ENCODE data around the gene CPNE1.
A peak's percentile ranks its signal among the peaks of the same experiment; 100 is the strongest.
"Not testable (repeated sequence)": the region's sequence is repeated elsewhere in the genome, so short reads cannot be mapped to it uniquely, and the experiment has no call there.

Gene CPNE1

DNA sequence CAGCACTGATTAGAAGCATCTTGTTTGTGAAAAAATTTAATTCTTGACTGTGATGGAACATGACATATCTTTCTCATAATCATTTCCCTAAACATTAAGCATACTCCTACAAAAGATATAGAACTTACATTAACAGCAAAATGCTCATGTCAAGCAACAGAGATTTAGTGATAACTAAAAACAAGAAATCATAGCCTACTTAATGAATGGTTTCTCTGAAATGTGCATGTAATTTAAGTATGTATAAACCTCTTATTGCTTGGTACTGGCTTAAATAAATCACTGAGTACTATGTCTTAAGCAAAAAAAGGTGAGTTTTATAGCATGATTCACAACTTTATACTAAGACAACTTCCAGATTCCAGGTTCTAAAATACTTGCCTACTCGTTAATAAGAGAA is 43.8 kb upstream of the CPNE1 start:
- H3K27ac ChIP-seq, result no peak overlapping the region

DNA sequence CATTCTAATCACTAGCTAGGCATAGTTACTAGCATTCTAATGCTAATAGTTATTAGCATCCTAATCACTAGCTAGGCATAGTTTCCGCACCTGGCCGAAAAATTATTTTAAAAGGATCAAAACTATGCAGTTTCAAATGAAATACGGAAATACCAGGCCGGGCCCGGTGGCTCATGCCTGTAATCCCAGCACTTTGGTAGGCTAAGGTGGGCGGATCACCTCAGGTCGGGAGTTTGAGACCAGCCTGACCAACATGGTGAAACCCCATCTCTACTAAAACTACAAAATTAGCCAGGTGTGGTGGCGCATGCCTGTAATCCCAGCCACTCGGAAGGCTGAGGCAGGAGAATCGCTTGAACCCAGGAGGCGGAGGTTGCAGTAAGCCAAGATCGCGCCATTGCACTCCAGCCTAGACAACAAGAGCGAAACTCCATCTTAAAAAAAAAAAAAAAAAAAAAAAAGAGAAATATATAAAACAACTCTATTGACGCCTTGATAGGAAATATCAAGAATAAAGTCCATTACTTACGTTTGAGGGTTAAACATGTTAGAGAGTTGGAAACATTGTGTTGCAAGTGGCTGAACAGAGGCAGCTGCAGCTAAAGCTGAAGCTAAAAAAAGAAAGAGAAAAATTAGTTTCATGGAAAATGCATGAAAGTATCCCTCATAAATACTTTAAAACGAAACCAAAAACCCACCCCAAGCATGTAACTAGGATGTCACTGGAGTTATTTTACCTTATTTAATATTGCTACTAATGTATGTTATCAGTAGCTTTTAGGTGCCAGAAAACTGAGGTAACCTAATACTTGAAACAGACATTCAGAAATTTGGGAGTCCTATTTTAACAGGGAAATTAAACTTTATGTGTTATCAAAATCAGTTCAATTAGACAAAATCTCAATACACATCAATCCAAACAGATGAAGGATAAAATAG is 42.2 kb upstream of the CPNE1 start:
- H3K27ac ChIP-seq, result not testable (repeated sequence)

More for the DNA sequence above, 43.8 kb upstream of the CPNE1 start:
- TF ChIP-seq, protein P1, sequence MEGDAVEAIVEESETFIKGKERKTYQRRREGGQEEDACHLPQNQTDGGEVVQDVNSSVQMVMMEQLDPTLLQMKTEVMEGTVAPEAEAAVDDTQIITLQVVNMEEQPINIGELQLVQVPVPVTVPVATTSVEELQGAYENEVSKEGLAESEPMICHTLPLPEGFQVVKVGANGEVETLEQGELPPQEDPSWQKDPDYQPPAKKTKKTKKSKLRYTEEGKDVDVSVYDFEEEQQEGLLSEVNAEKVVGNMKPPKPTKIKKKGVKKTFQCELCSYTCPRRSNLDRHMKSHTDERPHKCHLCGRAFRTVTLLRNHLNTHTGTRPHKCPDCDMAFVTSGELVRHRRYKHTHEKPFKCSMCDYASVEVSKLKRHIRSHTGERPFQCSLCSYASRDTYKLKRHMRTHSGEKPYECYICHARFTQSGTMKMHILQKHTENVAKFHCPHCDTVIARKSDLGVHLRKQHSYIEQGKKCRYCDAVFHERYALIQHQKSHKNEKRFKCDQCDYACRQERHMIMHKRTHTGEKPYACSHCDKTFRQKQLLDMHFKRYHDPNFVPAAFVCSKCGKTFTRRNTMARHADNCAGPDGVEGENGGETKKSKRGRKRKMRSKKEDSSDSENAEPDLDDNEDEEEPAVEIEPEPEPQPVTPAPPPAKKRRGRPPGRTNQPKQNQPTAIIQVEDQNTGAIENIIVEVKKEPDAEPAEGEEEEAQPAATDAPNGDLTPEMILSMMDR (conservative IDR thresholded peaks at IDR 0.05), result no peak

DNA sequence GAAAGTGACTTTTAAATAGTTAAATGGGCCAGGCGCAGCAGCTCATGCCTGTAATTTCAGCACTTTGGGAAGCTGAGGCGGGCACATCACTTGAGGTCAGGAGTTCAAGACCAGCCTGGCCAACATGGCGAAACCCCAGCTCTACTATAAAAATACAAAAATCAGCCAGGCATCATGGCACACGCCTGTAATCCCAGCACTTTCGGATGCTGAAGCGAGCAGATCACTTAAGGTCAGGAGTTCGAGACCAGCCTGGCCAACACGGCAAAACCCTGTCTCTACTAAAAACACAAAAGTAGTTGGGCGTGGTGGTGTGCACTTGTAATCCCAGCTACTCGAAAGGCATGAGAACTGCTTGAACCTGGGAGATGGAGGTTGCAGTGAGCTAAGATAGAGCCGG is 41.2 kb upstream of the CPNE1 start:
- not testable (repeated sequence) for H3K27ac ChIP-seq

DNA sequence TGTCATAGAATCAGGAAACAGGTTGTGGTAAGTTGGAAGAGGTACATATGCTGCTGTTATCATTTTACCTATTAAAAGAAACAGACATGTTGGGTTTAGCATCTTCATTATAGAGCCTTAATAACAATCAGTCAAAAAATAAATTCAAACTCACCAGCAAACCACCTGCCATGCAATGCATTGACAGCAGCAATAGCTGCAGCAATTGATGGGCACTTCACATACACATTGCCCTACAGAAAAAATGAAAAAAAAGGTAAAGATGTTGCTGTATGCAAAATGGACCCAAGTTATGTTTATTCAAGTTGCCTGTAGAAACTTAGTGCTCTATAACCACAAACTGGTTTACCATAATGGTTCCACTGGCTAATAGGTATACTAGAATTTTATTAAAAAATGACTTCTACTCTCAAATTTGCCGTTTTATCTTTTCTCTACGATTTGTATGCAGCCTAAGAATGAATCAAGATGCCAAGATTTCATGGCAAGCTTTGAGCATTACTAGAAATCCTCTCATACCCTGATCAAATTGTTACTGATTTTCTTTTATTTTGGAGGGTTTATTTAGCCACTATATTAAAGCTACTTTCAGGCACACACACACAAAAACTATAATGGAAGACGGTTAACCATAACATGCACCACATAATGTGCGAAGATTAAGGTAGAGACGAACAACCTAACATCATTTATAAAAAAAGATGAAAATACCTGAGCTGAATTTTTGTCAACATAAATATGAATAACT is 40.0 kb upstream of the CPNE1 start:
- H3K27ac ChIP-seq, result peak overlapping the region; percentile 97; the same call in 1 of the 2 replicates
- TF ChIP-seq, protein P1 (conservative IDR thresholded peaks at IDR 0.05), result no peak

DNA sequence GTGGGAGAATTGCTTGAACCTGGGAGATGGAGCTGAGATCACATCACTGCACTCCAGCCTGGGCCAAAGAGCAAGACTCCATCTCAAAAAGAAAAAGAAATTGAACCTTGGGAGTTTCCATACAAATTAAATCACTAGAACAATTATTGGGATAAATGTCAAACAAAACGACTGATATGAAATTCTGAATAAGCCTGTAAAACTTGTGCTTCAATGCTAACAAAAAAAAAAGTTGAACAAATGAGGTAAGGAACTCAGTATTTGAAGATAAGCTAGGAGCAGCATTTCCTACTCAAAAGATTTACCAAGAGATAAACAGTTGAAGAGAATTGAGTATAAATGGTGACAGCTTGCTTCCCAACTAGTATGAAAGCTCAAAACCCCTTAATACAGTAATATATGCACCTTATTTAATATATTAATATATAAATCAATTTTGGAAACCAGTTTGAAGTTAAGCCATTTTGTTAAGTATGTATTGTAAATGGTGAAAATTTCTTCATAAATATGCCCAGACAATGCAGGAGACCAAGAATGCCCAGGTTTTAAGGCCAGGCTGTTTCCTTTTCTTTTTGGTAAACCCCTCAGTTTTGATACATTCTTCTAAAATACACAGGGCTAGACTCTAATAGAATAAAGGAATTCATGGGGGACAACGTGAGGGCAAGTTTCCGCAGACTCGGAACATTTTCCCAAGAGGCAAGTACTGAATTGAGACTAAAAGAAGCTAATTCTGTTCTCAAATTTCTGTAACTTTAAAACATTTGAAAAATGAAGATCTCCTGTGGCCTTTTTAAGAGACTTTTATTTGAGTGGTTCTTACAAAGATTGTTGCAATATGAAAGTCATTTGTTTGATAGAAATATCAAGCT is 38.4 kb upstream of the CPNE1 start:
- TF ChIP-seq, protein P1 (conservative IDR thresholded peaks at IDR 0.05), result no peak
- H3K27ac ChIP-seq, result peak overlapping the region; percentile 97; the same call in 1 of the 2 replicates

DNA sequence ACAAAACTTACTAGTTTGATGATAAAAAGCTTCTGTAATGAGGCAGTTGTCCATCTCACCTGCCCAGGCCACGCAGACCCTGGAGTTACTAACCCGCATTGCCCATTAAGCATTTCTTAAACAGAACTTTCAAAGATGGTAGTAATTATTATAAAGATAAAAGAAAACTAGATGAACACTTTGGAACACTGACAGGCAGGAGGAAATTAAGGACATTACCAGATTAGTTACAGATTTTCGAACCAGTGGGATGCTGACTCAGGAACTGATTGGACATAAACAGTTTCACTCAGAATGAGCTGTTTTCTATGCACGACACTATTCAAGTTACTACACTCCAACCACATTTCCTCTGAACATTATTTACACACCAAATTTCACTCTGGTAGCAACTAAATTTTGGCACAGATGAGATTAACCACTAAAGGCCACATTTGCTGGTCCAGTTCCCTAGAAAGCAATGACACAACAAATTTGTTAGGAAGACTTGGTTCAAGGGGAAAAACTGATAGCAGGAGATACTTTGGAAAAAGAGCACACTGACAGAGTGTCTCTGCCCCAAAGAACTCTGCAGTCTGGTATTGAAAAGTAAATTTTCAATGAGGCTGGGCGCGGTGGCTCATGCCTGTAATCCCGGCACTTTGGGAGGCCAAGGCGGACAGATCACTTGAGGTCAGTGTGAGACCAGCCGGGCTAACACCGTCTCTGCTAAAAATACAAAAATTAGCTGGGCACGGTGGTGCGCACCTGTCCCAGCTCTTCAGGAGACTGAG is 37.5 kb upstream of the CPNE1 start:
- H3K27ac ChIP-seq, result peak overlapping the region; percentile 97; the same call in 1 of the 2 replicates
- TF ChIP-seq, protein P1 (conservative IDR thresholded peaks at IDR 0.05), result no peak

DNA sequence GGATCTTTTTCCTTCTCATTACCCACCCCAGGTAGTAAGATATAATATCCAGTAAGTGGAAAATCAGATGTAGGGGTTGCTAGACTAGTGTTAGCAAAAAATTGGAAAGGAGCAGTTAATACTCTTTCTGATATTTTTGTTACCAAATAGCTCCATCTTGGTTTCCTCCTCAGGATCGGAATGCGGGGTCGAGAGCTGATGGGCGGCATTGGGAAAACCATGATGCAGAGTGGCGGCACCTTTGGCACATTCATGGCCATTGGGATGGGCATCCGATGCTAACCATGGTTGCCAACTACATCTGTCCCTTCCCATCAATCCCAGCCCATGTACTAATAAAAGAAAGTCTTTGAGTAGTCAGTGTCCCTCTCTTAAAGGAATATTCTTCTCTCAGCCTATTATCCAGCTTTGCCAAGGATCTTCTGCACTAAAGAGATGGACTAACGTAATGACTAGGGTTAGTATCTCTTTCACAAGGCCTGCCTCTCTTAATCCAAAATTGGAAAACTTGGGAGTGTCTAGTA is 36.0 kb upstream of the CPNE1 start:
- peak overlapping the region; percentile 97 for H3K27ac ChIP-seq
- TF ChIP-seq, protein P1 (conservative IDR thresholded peaks at IDR 0.05), result no peak

Data from VCaP (cell line).